GM12875 (cell line): Measurements from ENCODE around the gene NNMT.

ENCODE experiments used
- H3K4me3 ChIP-seq: one replicate; pipeline ENCODE4 v1.5.1; 2011; ENCODE audit warnings: low read depth, low read length, control low read depth
- CTCF ChIP-seq: IDR thresholded peaks from 2 replicates; pipeline ENCODE4 v1.5.1; 2011; ENCODE audit warnings: low read depth, mild to moderate bottlenecking, control low read depth, inconsistent platforms, low read length, moderate library complexity, borderline replicate concordance; ENCODE audit not compliant: insufficient read depth

NNMT gene

GRCh38 chr11:114263513-114264170 is 32.6 kb upstream of the NNMT start:
- H3K4me3 ChIP-seq: no peak overlapping the region
- no peak for TF ChIP-seq CTCF

- no peak for TF ChIP-seq CTCF
- no peak overlapping the region for H3K4me3 ChIP-seq
Observed at GRCh38 chr11:114264381-114264780, 31.8 kb upstream of the NNMT start.

GRCh38 chr11:114265122-114265878 is 30.9 kb upstream of the NNMT start:
- no peak overlapping the region for H3K4me3 ChIP-seq
- no peak for TF ChIP-seq CTCF

GRCh38 chr11:114269498-114269897 is 26.7 kb upstream of the NNMT start:
- no peak overlapping the region for H3K4me3 ChIP-seq
- TF ChIP-seq CTCF: no peak

- H3K4me3 ChIP-seq: no peak overlapping the region
- no peak for TF ChIP-seq CTCF
Observed at GRCh38 chr11:114270531-114271270, 25.5 kb upstream of the NNMT start.

GRCh38 chr11:114271316-114271715 is 24.9 kb upstream of the NNMT start:
- H3K4me3 ChIP-seq: no peak overlapping the region
- TF ChIP-seq CTCF: no peak
